Prostate gland (tissue), 2 donors: ENCODE data around the gene IL21.

ENCODE experiments used
- POLR2A ChIP-seq: fragments of 450-650 bp; IDR thresholded peaks from one replicate; pipeline ENCODE4 v1.6.1; 2016; ENCODE audit warnings: antibody characterized with exemption, mild to moderate bottlenecking
- POLR2AphosphoS5 ChIP-seq: sonication (generic); formaldehyde crosslinking; IDR thresholded peaks from one replicate; pipeline ENCODE4 v1.6.1; 2017; ENCODE audit warnings: antibody characterized with exemption
- TF ChIP-seq, protein P1 (sequence below), 4 experiments: fragments of 200-600 bp in 2 of 4; fragments of 450-650 bp in 2 of 4; sonication (generic) in 2 of 4; IDR thresholded peaks; 1 replicate in 3 of 4; 2 replicates in 1 of 4; pipeline ENCODE4 v1.5.1; 2016 to 2019; ENCODE audit warnings: antibody characterized with exemption in 4 of 4, mild to moderate bottlenecking in 2 of 4, moderate library complexity in 2 of 4

DNA sequence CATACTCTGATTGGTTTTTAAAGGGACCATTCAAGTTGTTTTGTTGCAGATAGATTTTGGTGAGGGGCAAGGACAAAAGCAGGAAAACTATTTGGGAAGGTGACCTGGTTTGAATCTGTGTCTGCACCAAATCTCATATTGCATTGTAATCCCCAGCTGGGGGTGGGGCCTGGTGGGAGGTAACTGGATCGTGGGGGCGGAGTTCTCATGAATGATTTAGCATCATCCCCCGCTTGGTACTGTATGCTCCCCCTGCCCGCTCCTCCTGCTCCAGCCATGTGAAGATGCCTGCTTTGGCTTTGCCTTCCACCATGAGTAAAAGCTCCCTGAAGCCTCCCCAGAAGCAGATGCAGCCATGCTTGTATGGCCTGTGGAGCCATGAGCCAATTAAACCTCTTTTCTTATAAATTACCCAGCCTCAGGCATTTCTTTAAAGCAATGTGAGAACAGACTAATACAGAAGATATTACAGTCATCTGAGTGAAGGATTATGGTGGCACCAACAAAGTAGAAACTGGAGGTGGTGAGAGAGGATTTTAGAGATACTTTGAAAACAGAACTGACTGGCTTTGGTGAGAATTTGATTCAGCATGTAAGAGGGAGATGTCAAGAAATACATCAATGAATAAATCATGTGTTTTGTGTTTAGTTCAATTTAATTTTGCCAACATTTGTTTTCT is 14.4 kb downstream of the IL21 start:
- TF ChIP-seq POLR2A (no peak), POLR2AphosphoS5 (no peak)
- TF ChIP-seq, protein P1, sequence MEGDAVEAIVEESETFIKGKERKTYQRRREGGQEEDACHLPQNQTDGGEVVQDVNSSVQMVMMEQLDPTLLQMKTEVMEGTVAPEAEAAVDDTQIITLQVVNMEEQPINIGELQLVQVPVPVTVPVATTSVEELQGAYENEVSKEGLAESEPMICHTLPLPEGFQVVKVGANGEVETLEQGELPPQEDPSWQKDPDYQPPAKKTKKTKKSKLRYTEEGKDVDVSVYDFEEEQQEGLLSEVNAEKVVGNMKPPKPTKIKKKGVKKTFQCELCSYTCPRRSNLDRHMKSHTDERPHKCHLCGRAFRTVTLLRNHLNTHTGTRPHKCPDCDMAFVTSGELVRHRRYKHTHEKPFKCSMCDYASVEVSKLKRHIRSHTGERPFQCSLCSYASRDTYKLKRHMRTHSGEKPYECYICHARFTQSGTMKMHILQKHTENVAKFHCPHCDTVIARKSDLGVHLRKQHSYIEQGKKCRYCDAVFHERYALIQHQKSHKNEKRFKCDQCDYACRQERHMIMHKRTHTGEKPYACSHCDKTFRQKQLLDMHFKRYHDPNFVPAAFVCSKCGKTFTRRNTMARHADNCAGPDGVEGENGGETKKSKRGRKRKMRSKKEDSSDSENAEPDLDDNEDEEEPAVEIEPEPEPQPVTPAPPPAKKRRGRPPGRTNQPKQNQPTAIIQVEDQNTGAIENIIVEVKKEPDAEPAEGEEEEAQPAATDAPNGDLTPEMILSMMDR (IDR thresholded peaks at IDR 0.05), result no peak
